H1 (cell line): ENCODE measurements around the gene EGFLAM. TPM values are rescaled to one million over a fixed set of nuclear protein-coding genes. Genes with fewer than 3 reads are reported as not detected.

ENCODE experiments used
- CTCF ChIA-PET: fragments of 300-600 bp; sonication (Branson Sonifier 250); formaldehyde crosslinking; loops from one replicate; lab custom pipeline; 2021; ENCODE audit not compliant: partially characterized antibody; lab: Charles Lee
- POLR2A ChIA-PET: fragments of 300-600 bp; sonication (Branson Sonifier 250); formaldehyde crosslinking; loops from one replicate; lab custom pipeline; 2021; ENCODE audit warnings: inconsistent platforms; ENCODE audit not compliant: partially characterized antibody; lab: Charles Lee
- DNase-seq, 2 experiments: peaks; one replicate each; pipeline versions ENCODE4 v3.0.0 to v3.0.0-alpha.2; 2010 to 2022; ENCODE audit warnings: low spot score in 2 of 2, low read depth in 1 of 2, mixed read lengths in 1 of 2
- FAIRE-seq: peaks from 2 replicates; lab custom pipeline; 2011; peaks lifted over from hg19 to GRCh38; lab: Jason Lieb, UNC
- H2AFZ ChIP-seq: 2 replicates; pipeline ENCODE4 v1.8.1; 2012; ENCODE audit warnings: low read length, inconsistent platforms
- H2AK5ac ChIP-seq: 2 replicates; pipeline ENCODE4 v1.6.1; 2013; ENCODE audit warnings: low read depth, low read length
- H2BK120ac ChIP-seq: replicated peaks from 2 replicates; pipeline ENCODE3; 2013; ENCODE audit warnings: low read depth, low read length, inconsistent platforms
- H2BK12ac ChIP-seq: 2 replicates; pipeline ENCODE4 v1.6.1; 2013; ENCODE audit warnings: low read depth, low read length
- H2BK15ac ChIP-seq: 2 replicates; pipeline ENCODE4 v1.6.1; 2013; ENCODE audit warnings: low read length
- H2BK20ac ChIP-seq: 2 replicates; pipeline ENCODE4 v1.6.1; 2013; ENCODE audit warnings: low read length
- H2BK5ac ChIP-seq: 2 replicates; pipeline ENCODE4 v1.6.1; 2013; ENCODE audit warnings: low read depth, low read length
- H3K14ac ChIP-seq: 2 replicates; pipeline ENCODE4 v1.6.1; 2013; ENCODE audit warnings: inconsistent platforms; ENCODE audit not compliant: insufficient read length
- H3K18ac ChIP-seq: 2 replicates; pipeline ENCODE4 v1.6.1; 2013; ENCODE audit warnings: low read length; ENCODE audit errors: extremely low read depth
- H3K23ac ChIP-seq: 2 replicates; pipeline ENCODE4 v1.6.1; 2013; ENCODE audit warnings: inconsistent platforms; ENCODE audit not compliant: insufficient read length
- H3K23me2 ChIP-seq: 2 replicates; pipeline ENCODE4 v1.6.1; 2013; ENCODE audit warnings: low read depth, low read length
- H3K27ac ChIP-seq: 2 replicates; pipeline ENCODE4 v1.6.1; 2011; ENCODE audit warnings: low read depth, low read length, inconsistent platforms
- H3K27me3 ChIP-seq, 4 experiments: replicated peaks in 1 of 4; 1 replicate in 1 of 4; 2 replicates in 3 of 4; pipeline versions ENCODE4 v1.6.1 to v1.8.1; 2011 to 2013; ENCODE audit warnings: low read length in 3 of 4, mild to moderate bottlenecking in 3 of 4, inconsistent platforms in 2 of 4, mixed read lengths in 2 of 4, moderate library complexity in 1 of 4; ENCODE audit not compliant: control insufficient read depth in 3 of 4, insufficient read depth in 3 of 4; ENCODE audit errors: extremely low read depth in 1 of 4
- H3K36me3 ChIP-seq, 4 experiments: 2 replicates each; pipeline versions ENCODE4 v1.6.1 to v1.8.1; 2011 to 2013; ENCODE audit warnings: mild to moderate bottlenecking in 4 of 4, low read length in 3 of 4, moderate library complexity in 2 of 4, control low read depth in 1 of 4, inconsistent platforms in 1 of 4; ENCODE audit not compliant: insufficient read depth in 4 of 4, control insufficient read depth in 2 of 4
- H3K4ac ChIP-seq: replicated peaks from 2 replicates; pipeline ENCODE3; 2013; ENCODE audit warnings: low read length, low read depth, mixed read lengths, inconsistent platforms; ENCODE audit not compliant: insufficient read length
- H3K4me1 ChIP-seq, 4 experiments: replicated peaks in 1 of 4; 1 replicate in 1 of 4; 2 replicates in 3 of 4; pipeline versions ENCODE4 v1.6.1 to v1.8.1; 2011 to 2013; ENCODE audit warnings: low read length in 3 of 4, inconsistent platforms in 2 of 4, mixed read lengths in 1 of 4; ENCODE audit not compliant: insufficient read depth in 4 of 4, control insufficient read depth in 3 of 4
- H3K4me2 ChIP-seq, 2 experiments: 2 replicates each; pipeline versions ENCODE4 v1.6.1 to v1.8.1; 2011 to 2013; ENCODE audit warnings: low read depth in 2 of 2, low read length in 2 of 2, control low read depth in 1 of 2, inconsistent platforms in 1 of 2, mild to moderate bottlenecking in 1 of 2; ENCODE audit not compliant: insufficient read depth in 1 of 2
- H3K4me3 ChIP-seq, 4 experiments: fragments of 200-600, 300-600 bp in 1 of 4; sonication (generic), shearing (Covaris generic), sonication (Bioruptor Twin) in 1 of 4; 2 replicates each; pipeline versions ENCODE4 v1.5.1 to v1.8.1; 2011 to 2016; ENCODE audit warnings: low read length in 4 of 4, low read depth in 3 of 4, control low read depth in 2 of 4, inconsistent platforms in 2 of 4, mild to moderate bottlenecking in 2 of 4, mixed read lengths in 1 of 4, moderate library complexity in 1 of 4; ENCODE audit not compliant: insufficient read depth in 2 of 4; ENCODE audit errors: extremely low read depth in 1 of 4
- H3K56ac ChIP-seq: replicated peaks from 2 replicates; pipeline ENCODE3; 2013; ENCODE audit warnings: low read depth, mild to moderate bottlenecking, mixed read lengths, low read length, inconsistent platforms; ENCODE audit not compliant: insufficient read length
- H3K79me1 ChIP-seq: 2 replicates; pipeline ENCODE4 v1.6.1; 2013; ENCODE audit warnings: low read depth, low read length, control low read depth
- H3K79me2 ChIP-seq, 2 experiments: 2 replicates each; pipeline versions ENCODE4 v1.6.1 to v1.8.1; 2012 to 2013; ENCODE audit warnings: low read length in 2 of 2, mild to moderate bottlenecking in 2 of 2, inconsistent platforms in 1 of 2; ENCODE audit not compliant: insufficient read depth in 2 of 2, control insufficient read depth in 1 of 2
- H3K9ac ChIP-seq, 4 experiments: replicated peaks in 1 of 4; 1 replicate in 1 of 4; 2 replicates in 3 of 4; pipeline versions ENCODE4 v1.6.1 to v1.8.1; 2011 to 2013; ENCODE audit warnings: low read depth in 3 of 4, low read length in 3 of 4, control low read depth in 2 of 4, mild to moderate bottlenecking in 2 of 4, moderate library complexity in 2 of 4, inconsistent platforms in 1 of 4; ENCODE audit errors: extremely low read depth in 1 of 4
- H3K9me3 ChIP-seq, 2 experiments: 2 replicates each; pipeline versions ENCODE4 v1.6.1 to v1.8.1; 2012 to 2013; ENCODE audit warnings: mild to moderate bottlenecking in 2 of 2, moderate library complexity in 2 of 2, control low read depth in 1 of 2, inconsistent platforms in 1 of 2, low read depth in 1 of 2, low read length in 1 of 2, mixed read lengths in 1 of 2; ENCODE audit not compliant: insufficient read depth in 2 of 2
- H4K20me1 ChIP-seq, 2 experiments: replicated peaks in 1 of 2; 2 replicates each; pipeline versions ENCODE3 to v1.8.1; 2011 to 2013; ENCODE audit warnings: inconsistent platforms in 2 of 2, low read length in 2 of 2, mild to moderate bottlenecking in 1 of 2; ENCODE audit not compliant: insufficient read depth in 2 of 2, control insufficient read depth in 1 of 2
- H4K5ac ChIP-seq: 2 replicates; pipeline ENCODE4 v1.6.1; 2013; ENCODE audit warnings: low read length, low read depth, mixed read lengths, inconsistent platforms; ENCODE audit not compliant: insufficient read length
- H4K8ac ChIP-seq: 2 replicates; pipeline ENCODE4 v1.8.0; 2013; ENCODE audit warnings: mild to moderate bottlenecking, moderate library complexity, low read length, inconsistent platforms; ENCODE audit not compliant: insufficient read depth; ENCODE audit errors: extremely low read depth
- H4K91ac ChIP-seq: replicated peaks from 2 replicates; pipeline ENCODE3; 2013; ENCODE audit warnings: low read length, mixed read lengths, inconsistent platforms; ENCODE audit not compliant: insufficient read length
- CEBPB ChIP-seq: IDR thresholded peaks from 2 replicates; pipeline ENCODE4 v1.6.1; 2012; ENCODE audit warnings: low read depth, low read length
- EZH2 ChIP-seq: fragments of 200-600 bp; sonication (generic); IDR thresholded peaks from 2 replicates; pipeline ENCODE4 v1.7.1; 2012; ENCODE audit warnings: low read depth, mild to moderate bottlenecking, moderate library complexity, low read length, inconsistent platforms; ENCODE audit not compliant: severe bottlenecking
- SRF ChIP-seq: IDR thresholded peaks from 2 replicates; pipeline ENCODE4 v1.6.1; 2011; ENCODE audit warnings: mild to moderate bottlenecking, low read depth, low read length, moderate library complexity
- WGBS, 2 experiments: shearing (Covaris generic) in 1 of 2; methylation state at CpG; one replicate each; pipeline versions ENCODE4 v1.1.6 to v1.1.7; 2013 to 2015; ENCODE audit warnings: low lambda C conversion rate in 2 of 2, mixed read lengths in 2 of 2, inconsistent platforms in 1 of 2, low coverage in 1 of 2, missing lambda C conversion rate in 1 of 2; ENCODE audit not compliant: insufficient replicate concordance in 2 of 2, insufficient coverage in 1 of 2, insufficient read length in 1 of 2; ENCODE audit errors: extremely low coverage in 1 of 2, missing lambda C conversion rate in 1 of 2; 5-methylcytosine and 5-hydroxymethylcytosine counted together
- polyA plus RNA-seq, 7 experiments: library from polyadenylated mRNA; depleted of rRNA in 3 of 7; stranded (reverse) in 5 of 7; unstranded in 2 of 7; fragments of >200 nt in 5 of 7; fragments of 200-250 nt in 2 of 7; gene quantifications; 1 replicate in 5 of 7; 2 replicates in 1 of 7; 4 replicates in 1 of 7; pipeline versions ENCODE4 v1.2.1 to v1.2.3, GENCODE V29; 2011 to 2013; ENCODE audit warnings: missing spikeins in 2 of 7, mixed read lengths in 2 of 7
- total RNA-seq: library from RNA; stranded (reverse); fragmentation: NEBNext Ultra II Directional; extraction: Animal tissue kit (Norgen Biotek cat#: 25700); gene quantifications from 2 replicates; pipeline ENCODE4 v1.2.1, GENCODE V29; 2021

The EGFLAM gene
- total and polyA plus RNA-seq, 2 of the 8 experiments (the other 6 are each of a cell fraction or from before 2014, with no cell fraction given), result 0.20 to 0.24 TPM

GRCh38 chr5:38360323-38361061 lies 102.1 kb downstream of the EGFLAM start:
- H3K4me3 ChIP-seq, result no peak overlapping the region
- no peak overlapping the region for H2BK5ac ChIP-seq
- TF ChIP-seq SRF (no peak), EZH2 (no peak), CEBPB (peak; percentile 77)
- H2BK20ac ChIP-seq, result no peak overlapping the region
- H2AFZ ChIP-seq, result no peak overlapping the region
- H2AK5ac ChIP-seq, result no peak overlapping the region
- no peak overlapping the region for H2BK15ac ChIP-seq
- H3K79me2 ChIP-seq, result no peaks in the 10 kb centered on the region
- WGBS, 2 experiments, result 94% methylated on average over 9 of the region's 11 CpGs; no CpG with 5 or more reads in 1 of the 2 experiments
- no peaks in the 10 kb centered on the region for H3K9me3 ChIP-seq
- CTCF ChIA-PET, result interaction anchor here (0.7 to 1.5 kb wide), 2 partner anchors 9 to 24 kb away, joined by 3 to 4 read pairs; no protein-coding TSS in a partner anchor
- no peak overlapping the region for H4K91ac ChIP-seq
- H3K9ac ChIP-seq, result no peak overlapping the region
- no peaks in the 10 kb centered on the region for H3K4me1 ChIP-seq
- H2BK120ac ChIP-seq, result no peak overlapping the region
- H4K5ac ChIP-seq, result no peak overlapping the region
- H4K20me1 ChIP-seq, result no peaks in the 10 kb centered on the region
- H3K27ac ChIP-seq, result no peak overlapping the region
- FAIRE-seq (no peak), DNase-seq (no peak)
- no peak overlapping the region for H3K23ac ChIP-seq
- H3K27me3 ChIP-seq, result no peaks in the 10 kb centered on the region
- no peak overlapping the region for H3K4me2 ChIP-seq
- no peak overlapping the region for H2BK12ac ChIP-seq
- H3K23me2 ChIP-seq, result no peaks in the 10 kb centered on the region
- no peak overlapping the region for H4K8ac ChIP-seq
- POLR2A ChIA-PET, result no interaction called here
- no peak overlapping the region for H3K14ac ChIP-seq
- no peaks in the 10 kb centered on the region for H3K79me1 ChIP-seq
- H3K36me3 ChIP-seq, result no peaks in the 10 kb centered on the region
- H3K18ac ChIP-seq, result no peak overlapping the region
- no peak overlapping the region for H3K56ac ChIP-seq
- H3K4ac ChIP-seq, result no peak overlapping the region
